ENCODE data around the gene TMEM82. TPM values are rescaled to one million over a fixed set of nuclear protein-coding genes. Genes with fewer than 3 reads are reported as not detected.

Gene TMEM82
- total RNA-seq, 2 experiments from 2014 or later = not detected

DNA sequence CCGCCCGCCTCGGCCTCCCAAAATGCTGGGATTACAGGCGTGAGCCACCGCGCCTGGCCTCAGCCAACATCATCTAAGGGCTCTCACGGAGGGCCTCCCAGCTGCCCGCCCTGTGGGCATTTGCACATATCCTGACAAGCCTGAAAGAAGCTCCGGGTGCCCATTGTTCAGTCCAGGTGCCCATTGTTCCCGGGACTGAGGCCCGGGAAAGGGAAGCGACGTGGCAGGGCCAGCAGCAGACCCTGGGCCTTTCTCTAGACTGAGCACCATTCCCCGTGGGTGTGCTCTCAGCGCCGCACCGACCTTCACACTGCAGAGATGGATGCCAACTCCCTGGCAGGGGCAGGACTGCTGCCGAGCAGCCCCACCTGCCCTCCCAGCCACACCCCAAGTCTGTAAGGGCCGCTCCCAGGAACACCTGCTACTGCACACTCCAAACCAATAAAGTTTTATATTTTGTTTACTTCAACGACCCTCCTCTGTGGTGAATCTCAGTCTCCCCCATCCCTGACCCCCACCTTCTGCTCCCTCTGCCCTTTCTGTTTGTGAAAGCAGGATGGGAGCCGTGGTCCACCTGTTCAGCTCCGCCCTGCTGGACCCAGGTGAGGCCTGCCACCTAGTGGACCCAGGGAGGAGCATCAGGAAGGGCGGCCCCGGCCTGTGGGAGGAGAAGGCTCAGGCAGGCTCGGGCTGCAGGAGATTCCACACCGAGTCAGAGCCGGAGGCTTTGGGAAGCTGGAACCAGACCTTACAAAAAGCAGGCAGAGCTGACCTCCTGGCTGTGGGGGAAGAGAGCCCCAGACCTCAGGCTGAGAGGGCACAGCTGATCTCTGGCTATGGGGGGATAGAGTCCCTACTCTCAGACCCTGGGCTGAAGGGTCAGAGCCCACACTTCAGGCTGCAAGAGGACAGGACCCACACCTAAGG lies 1.1 kb upstream of the TMEM82 start:
- no TSS peak for BruUV-seq (replicated peaks)
- H3K79me2 ChIP-seq (ENCODE audit: insufficient read depth, low read depth, low read length) = no peaks in the 10 kb centered on the region
- no peaks in the 10 kb centered on the region for H3K9me2 ChIP-seq (ENCODE audit: insufficient read depth, low read length)
- no peak overlapping the region for H2AFZ ChIP-seq (ENCODE audit: low read length)
- CTCF ChIA-PET (ENCODE audit: unreplicated experiment) = interaction anchor here (0.5 kb wide), 1 partner anchor 132 kb away, joined by 3 read pairs; no protein-coding TSS in a partner anchor
- H3K4me1 ChIP-seq (ENCODE audit: insufficient read depth, low read length, poor library complexity, severe bottlenecking) = no peaks in the 10 kb centered on the region
- no peak overlapping the region for H3K4me2 ChIP-seq (ENCODE audit: low read length)
- H4K20me1 ChIP-seq (ENCODE audit: insufficient read depth, low read length) = no peaks in the 10 kb centered on the region
- no peaks in the 10 kb centered on the region for H3K9me3 ChIP-seq (ENCODE audit: low read length)
- H3K27ac ChIP-seq (ENCODE audit: low read depth, low read length, poor library complexity, severe bottlenecking) = no peak overlapping the region
- H3K4me3 ChIP-seq (ENCODE audit: low read depth, low read length, poor library complexity, severe bottlenecking) = no peak overlapping the region
- peak; percentile 81 for DNase-seq (ENCODE audit: low spot score)
- intact Hi-C loops (cut with micrococcal nuclease; ENCODE audit: unreplicated experiment) = loop anchor here (1.0 to 5.0 kb wide), 4 partner anchors 146 to 309 kb away; partner anchors contain the start of gene DNAJC16
- POLR2A ChIA-PET = no interaction called here
- no peak for TF ChIP-seq EZH2phosphoT487 (IDR thresholded peaks at IDR 0.05; ENCODE audit: borderline replicate concordance, low read depth, low read length)
- TF ChIP-seq, protein P1, sequence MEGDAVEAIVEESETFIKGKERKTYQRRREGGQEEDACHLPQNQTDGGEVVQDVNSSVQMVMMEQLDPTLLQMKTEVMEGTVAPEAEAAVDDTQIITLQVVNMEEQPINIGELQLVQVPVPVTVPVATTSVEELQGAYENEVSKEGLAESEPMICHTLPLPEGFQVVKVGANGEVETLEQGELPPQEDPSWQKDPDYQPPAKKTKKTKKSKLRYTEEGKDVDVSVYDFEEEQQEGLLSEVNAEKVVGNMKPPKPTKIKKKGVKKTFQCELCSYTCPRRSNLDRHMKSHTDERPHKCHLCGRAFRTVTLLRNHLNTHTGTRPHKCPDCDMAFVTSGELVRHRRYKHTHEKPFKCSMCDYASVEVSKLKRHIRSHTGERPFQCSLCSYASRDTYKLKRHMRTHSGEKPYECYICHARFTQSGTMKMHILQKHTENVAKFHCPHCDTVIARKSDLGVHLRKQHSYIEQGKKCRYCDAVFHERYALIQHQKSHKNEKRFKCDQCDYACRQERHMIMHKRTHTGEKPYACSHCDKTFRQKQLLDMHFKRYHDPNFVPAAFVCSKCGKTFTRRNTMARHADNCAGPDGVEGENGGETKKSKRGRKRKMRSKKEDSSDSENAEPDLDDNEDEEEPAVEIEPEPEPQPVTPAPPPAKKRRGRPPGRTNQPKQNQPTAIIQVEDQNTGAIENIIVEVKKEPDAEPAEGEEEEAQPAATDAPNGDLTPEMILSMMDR (conservative IDR thresholded peaks at IDR 0.05; ENCODE audit: low read length) = peak; percentile 92
- H3K36me3 ChIP-seq (ENCODE audit: insufficient read depth, low read length) = no peaks in the 10 kb centered on the region

DNA sequence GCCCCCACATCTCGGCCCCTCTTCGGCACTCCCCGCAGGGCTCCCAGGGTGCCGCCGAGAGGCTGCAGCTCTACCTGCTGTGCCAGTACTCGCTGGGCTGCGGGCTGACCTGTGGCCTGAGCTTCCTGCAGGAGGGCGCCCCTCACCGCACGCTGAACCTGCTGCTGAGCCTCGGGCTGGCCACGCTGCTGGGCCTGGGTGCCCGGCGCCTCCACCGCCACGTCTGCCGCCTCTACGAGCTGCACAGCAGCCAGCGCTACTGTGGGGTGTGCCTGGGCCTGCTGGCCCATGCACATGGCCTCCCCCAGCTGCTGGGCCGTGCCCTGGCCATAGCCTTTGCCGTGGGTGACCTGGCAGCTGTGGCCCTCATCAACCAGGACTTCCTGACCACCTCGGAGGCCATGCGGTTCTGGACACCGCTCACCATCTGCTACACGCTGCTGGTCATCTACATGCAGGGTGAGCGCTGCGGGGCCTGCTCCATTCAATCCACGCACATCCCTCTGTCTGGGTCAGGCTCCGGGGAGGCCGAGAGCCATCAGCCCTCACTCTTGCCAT lies 1.9 kb downstream of the TMEM82 start:
- DNase-seq (ENCODE audit: low spot score) = no peak
- H3K4me2 ChIP-seq (ENCODE audit: low read length) = no peak overlapping the region
- no peaks in the 10 kb centered on the region for H3K36me3 ChIP-seq (ENCODE audit: insufficient read depth, low read length)
- intact Hi-C loops (cut with micrococcal nuclease; ENCODE audit: unreplicated experiment) = loop anchor here (5.0 kb wide), 1 partner anchor 312 kb away; no protein-coding TSS in a partner anchor
- H3K4me3 ChIP-seq (ENCODE audit: low read depth, low read length, poor library complexity, severe bottlenecking) = no peak overlapping the region
- H2AFZ ChIP-seq (ENCODE audit: low read length) = no peak overlapping the region
- ChIA-PET CTCF (ENCODE audit: unreplicated experiment) (no interaction called here), POLR2A (interaction anchor here (0.5 kb wide), 1 partner anchor 148 kb away, joined by 4 read pairs; no protein-coding TSS in a partner anchor)
- no peak for TF ChIP-seq EZH2phosphoT487 (IDR thresholded peaks at IDR 0.05; ENCODE audit: borderline replicate concordance, low read depth, low read length)
- TF ChIP-seq, protein P1 (conservative IDR thresholded peaks at IDR 0.05; ENCODE audit: low read length) = no peak
- no peak overlapping the region for H3K27ac ChIP-seq (ENCODE audit: low read depth, low read length, poor library complexity, severe bottlenecking)
- H3K9me3 ChIP-seq (ENCODE audit: low read length) = no peaks in the 10 kb centered on the region
- H3K9me2 ChIP-seq (ENCODE audit: insufficient read depth, low read length) = no peaks in the 10 kb centered on the region
- H3K79me2 ChIP-seq (ENCODE audit: insufficient read depth, low read depth, low read length) = no peaks in the 10 kb centered on the region
- no TSS peak for BruUV-seq (replicated peaks)
- H3K4me1 ChIP-seq (ENCODE audit: insufficient read depth, low read length, poor library complexity, severe bottlenecking) = no peaks in the 10 kb centered on the region
- no peaks in the 10 kb centered on the region for H4K20me1 ChIP-seq (ENCODE audit: insufficient read depth, low read length)
